Measurements from ENCODE around the gene DENND2C.
A peak's percentile ranks its signal among the peaks of the same experiment; 100 is the strongest.

DENND2C gene

DNA sequence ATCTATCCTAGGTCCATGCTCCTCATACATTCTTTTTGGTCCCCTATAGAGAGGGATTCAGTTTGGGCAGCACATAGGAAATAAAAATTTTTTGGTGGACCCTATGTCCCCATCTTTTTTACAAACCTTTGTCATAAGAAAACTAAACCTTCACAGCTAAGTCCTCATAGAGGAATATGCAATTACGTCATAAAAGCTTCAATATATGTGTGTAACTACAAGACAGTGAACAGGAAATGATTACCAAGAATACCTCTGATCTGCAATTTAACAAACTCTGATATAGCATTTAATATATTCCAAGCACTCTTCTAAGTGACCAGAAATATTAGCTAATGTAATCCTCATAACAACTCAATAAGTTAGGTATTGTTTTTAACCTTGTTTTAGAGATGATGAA lies 6.3 kb upstream of the DENND2C start:
- DNase-seq (ENCODE audit: low spot score) = no peak

DNA sequence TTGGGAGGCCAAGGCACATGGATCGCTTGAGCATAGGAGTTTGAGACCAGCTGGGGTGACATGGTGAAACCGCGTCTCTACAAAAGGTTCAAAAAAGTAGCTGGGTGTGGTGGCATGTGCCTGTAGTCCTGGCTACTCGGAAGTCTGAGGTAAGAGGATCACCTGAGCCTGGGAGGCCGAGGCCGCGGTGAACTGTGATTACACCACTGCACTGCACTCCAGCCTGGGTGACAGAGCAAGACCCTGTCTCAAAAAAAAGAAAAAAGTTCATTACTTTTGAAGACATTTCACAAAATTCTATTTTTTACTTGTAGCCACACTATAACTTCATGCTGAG lies 2.1 kb upstream of the DENND2C start:
- DNase-seq (ENCODE audit: low spot score) = no peak

DNA sequence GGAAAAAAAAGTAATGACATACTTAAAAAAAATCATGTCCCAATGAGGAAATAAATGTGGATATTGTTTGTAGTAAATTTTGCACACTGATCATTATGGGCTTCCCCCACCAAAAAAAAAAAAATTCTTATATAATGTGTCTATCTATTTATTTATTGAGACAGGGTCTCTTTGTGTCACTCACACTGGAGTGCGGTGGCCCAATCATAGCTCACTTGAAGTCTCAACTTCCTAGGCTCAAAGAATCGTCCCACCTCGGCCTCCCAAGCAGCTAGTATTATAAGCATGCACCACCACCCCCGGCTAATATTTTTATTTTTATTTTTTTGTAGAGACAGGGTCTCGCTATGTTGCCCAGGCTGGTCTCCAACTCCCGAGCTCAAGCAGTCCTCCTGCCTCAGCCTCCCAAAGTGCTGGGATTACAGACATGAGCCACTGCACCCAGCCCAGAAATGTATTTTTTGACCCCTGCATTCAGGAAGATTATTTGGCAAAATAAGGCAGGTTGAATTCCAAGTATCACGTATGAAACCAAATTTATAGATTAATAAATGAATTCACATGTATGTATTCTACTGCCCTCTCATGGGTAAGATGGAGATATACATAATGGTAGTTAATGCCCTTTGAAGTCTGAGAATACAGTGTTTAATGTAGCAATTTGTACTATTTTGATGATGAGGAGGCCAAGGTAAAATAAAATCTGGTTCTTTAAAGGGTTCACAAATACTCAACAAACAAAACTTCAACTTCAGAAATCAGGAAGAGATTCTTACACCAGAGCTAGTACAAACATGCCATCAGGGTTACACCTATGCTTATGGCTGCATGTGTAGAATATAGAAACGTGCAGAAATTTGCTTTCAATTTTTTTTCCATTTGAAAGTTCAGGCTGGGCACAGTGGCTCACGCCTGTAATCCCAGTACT lies 1.4 kb upstream of the DENND2C start:
- DNase-seq (ENCODE audit: low spot score) = peak; percentile 43

DNA sequence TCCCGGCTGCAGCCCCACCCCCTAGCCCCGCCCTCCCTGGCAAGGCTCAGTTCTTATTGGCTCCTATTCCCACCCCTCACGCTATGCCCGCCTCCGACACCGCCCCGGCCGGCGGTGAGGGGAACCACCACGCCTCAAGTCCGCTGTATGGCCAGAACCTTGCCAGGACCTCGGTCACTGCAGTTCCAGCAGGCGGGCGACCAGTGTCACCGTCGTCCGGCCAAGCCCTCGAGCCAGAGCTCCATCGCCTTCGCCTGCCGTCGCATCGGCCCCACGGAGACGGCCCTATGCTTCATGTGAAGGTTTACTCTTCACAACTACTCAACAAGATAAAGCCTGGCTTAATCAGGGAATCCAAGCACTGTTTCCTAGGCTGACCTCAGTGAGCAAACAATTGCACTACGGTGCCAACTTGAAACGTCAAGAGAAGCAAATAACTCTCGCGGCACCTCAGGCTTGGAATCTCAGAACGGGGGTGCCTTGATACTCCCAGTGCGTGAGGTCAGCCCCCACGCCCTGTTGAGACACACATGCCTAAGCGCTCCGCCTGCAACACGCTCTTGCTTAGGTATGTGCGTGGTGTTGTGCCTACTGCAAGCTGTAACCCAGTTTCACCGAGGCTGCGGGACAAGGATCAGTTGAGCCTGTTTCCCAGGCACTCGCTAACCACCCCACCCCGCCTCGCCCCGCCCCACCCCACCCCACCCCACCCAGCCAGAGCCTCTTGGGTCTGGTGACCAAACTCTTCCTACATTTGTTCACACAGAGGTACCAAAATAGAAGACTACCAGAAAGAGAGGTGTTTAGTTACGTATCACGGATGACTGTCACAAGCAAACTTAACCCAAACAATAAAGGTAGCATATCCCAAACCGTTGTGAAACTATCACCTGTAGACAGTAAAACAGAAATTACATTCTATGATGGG lies 498 bp upstream of the DENND2C start:
- peak; percentile 81 for DNase-seq (ENCODE audit: low spot score)

DNA sequence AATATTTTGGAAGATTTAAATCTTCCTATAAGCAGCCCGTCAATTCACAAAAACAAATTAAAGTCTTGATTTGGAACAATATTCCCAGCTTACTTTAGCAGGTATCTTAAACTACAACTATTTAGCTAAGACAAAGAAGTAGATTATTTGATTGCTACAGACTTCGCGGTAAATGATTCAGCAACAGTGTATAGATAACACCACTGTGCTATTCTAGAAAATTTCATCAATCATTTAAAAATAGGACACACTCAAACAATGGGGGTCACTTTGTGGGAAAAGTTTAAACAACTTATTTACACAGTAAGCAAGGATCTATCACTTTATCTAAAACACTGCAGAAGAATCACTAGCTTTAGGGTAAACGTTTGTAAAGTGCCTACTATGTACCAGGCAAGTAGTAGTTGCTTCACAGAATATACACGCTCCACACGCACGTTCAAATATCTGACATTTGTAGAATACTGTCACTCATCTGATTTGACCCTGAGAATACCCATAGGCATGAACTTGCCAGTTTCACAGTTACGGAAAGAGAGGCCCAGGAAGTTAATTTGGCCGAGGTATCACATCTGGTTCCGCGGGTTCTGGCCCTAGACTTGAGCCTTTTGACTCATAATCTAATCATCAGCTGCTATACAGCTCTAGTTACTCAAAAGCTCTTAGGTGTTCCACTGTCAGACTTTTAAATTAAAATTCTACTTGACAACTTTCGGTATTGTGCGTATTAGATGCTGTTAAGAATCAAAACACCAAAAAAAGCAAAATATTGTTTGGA lies 876 bp downstream of the DENND2C start:
- DNase-seq (ENCODE audit: low spot score) = peak; percentile 11

DNA sequence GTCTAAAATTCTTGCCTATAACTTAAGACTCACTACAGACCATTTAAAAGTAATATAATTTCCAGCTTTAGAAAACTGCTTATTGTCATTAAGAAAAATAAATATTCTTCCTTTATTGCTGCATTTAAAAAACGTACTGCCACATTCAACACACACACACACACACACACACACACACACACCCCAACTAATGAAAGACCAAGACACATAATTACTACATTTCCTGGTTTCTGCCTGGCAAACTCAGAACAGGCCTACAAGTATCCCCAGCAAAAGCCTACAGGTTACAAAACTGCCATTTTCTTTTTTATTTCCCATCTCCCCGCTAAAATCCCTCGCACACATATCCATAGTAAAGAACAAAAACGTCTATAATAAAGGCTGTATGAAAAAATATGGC lies 1.5 kb downstream of the DENND2C start:
- no peak for DNase-seq (ENCODE audit: low spot score)

DNA sequence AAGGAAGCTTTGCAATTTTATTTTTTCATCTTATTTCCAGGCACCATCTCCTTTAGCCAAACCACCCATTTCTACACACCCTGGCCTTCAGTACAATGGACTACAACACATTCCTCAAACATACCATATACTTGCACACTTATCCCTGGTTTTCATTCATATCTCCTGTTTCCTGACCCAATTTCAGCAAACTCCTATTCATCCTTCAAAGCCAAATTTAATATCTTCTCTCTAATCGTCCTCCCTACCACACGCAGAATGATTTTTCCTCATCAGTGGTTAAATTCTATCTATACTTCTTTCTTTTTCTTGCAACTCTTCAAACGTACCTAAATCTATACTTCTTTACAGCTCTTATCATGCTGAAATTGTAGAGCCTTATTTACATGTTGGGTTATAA lies 2.9 kb downstream of the DENND2C start:
- no peak for DNase-seq (ENCODE audit: low spot score)

DNA sequence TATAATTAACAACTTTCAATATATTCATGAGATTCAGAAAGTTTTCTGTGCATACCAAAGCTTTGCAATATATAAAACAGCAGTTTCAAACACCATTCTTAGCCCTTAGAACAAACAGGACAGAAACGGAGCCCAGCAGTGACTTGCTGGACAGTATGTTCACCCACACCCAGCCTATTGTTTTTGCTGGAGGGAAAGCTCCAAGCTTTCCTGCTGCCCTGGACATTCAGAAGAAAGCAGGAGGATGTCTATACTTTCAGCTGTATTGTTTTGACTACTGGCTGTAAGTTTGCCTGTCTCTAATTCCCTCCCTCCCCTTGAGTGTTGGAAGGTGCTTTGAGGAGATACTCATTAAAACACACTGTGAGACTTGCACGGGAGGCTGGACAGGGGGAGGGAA lies 9.6 kb downstream of the DENND2C start:
- no peak for DNase-seq (ENCODE audit: low spot score)

DNA sequence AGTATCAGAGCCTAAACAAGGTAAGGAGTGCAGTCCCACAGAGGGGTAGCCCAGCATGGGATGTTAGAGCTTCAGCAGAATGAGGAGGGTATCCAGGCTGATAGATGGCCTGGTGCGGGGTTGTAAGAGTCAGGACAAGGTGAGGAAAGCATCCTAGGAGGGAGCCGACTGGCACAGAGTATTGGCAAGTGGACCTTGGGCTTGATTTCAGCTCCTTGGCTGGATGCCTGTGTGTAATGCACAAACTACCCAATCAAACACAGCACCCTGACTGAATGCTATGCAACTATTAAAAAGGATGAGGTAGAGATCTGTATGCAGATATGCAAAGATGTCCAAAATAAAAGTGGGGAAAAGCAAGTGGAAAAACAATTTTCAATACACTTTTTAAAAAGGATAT lies 18.0 kb downstream of the DENND2C start:
- no peak for DNase-seq (ENCODE audit: low spot score)

DNA sequence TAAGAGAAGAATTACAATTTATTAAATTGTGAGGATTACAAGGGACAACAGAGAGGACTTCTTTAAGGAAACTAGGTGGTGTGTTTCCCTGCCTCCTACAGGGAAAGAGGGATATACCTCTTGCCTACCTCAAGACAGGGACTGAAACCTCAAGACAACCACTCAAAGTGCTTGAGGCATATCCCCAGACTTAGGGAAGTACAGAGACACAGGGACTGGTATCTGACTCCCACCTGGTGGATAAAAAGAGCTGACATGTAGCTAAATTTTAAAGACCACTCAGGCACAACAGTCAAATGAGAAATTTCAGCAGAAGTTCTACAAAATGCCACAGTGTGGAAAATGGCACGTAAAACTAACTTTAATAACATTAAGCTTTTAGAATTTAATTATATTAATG lies 21.3 kb downstream of the DENND2C start:
- DNase-seq (ENCODE audit: low spot score) = peak; percentile 20

DNA sequence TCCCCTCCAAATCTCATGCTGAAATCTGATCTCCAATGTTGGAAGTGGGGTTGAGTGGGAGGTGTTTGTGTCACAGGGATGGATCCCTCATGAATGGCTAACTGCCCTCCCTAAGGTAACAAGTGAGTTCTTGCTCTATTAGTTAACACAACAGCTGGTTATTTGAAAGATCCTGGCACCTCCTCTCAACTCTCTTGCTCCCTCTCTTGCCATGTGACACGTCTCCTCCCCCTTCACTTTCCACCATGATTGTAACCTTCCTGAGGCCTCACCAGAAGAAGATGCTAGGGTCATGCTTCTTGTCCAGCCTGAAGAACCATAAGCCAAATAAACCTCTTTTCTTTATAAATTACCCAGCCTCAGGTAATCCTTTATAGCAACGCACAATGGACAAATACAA lies 28.5 kb downstream of the DENND2C start:
- DNase-seq (ENCODE audit: low spot score) = no peak

DNA sequence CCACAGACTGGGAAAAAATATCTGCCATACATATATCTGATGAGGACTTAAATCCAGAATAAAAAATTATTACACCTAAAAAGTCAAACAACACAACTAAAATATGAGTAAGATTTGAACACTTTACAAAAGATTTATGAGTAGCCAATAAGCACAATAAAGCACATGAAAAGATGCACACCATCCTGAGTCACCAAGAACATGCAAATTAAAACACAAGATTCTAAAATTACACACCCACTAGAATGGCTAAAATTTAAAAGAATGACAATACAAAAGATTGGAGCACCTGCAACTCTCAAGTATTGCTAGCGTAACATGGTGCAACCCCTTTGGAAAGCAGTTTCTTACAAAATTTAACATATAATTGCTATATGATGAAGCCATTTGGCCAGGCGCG lies 30.9 kb downstream of the DENND2C start:
- DNase-seq (ENCODE audit: low spot score) = no peak

DNA sequence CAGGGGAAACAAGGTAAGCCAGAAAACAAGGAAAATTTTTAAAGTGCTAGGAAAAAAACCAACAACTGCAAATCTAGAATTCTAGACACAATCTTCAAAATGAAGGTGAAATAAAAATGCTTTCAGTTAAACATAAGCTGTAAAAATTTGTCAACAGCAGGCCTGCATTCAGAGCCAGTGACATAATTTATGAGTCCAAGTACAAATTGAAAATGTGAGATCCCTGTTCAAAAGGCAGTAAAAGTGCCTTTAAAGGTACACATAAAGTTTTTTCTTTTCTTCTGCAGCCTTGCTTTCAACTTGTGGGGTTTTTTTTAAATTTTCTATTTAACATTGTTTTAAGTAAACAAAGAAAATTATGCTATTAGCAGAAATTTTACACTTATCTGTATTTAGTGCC lies 37.4 kb downstream of the DENND2C start:
- DNase-seq (ENCODE audit: low spot score) = no peak

DNA sequence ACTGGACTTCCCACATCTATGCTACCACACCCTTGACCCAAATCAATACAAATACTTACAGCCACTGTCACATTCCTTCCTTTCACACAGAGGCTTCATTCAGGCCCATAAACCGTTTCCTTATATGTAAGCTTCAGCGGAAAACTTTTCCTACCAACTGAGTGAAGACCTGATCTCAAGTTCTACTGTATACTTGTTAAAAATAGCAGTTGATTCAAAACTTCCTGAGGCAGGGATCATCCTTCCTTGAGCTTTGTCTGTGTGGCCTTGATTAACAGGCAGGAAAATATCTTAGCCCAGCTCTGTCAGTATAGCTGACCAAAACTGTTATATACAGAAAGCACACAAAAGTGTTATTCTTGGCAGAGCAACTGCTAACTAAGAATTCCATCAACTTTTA lies 42.7 kb downstream of the DENND2C start:
- no peak for DNase-seq (ENCODE audit: low spot score)

DNA sequence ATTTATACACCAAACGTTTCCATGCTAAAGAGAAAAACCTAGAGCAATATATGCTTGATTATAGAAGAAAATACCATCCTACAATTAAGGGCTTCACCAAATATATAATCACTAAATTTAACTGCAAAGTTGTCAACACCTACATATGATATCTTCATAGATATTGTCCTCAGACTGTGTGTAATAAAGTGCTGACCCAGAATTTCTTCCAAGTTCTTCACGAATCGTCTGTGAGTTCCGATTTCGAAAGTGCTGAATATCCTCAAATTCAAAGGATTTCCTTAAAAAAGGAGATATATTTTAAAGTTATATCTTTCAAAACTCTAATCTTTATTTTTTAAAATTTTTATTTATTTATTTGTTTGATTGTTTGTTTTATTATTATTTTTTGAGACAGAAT lies 46.5 kb downstream of the DENND2C start:
- no peak for DNase-seq (ENCODE audit: low spot score)

DNA sequence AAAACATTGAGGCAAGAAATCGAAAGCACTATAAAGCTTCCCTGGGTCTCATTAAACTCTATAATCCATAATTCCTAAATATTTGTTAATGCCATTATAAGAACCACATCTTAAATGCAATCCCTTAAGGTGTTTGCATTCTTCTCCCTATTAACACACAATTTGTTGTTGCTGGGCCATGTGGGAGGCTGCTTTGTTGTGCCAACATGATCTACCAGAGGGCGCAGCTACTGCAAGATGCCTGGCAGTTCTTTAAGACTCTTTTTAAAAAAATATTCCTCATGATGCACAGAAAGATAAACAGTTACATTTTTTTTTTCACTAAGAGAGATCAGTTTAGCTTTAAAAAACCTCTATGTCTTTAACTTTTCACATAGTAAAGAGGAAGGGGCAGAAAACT lies 49.4 kb downstream of the DENND2C start:
- no peak for DNase-seq (ENCODE audit: low spot score)

DNA sequence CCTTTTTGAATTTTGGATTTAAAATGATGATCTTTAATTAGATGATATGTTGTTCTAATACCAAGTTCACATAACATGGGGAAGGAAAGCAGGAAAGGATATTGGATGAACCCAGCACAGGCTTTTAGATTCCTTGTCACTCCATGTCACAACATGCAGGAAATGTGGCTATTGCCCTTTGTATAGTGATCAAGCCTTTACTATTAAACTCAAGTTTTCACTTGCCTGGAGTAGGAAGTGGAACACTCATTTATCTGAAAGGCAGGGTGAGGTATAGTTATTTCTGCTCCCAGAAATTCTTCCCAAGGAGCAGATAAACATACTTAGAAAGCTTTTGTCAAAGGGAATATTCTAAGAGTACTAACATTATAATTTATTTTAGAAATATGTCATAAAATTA lies 51.2 kb downstream of the DENND2C start:
- no peak for DNase-seq (ENCODE audit: low spot score)

DNA sequence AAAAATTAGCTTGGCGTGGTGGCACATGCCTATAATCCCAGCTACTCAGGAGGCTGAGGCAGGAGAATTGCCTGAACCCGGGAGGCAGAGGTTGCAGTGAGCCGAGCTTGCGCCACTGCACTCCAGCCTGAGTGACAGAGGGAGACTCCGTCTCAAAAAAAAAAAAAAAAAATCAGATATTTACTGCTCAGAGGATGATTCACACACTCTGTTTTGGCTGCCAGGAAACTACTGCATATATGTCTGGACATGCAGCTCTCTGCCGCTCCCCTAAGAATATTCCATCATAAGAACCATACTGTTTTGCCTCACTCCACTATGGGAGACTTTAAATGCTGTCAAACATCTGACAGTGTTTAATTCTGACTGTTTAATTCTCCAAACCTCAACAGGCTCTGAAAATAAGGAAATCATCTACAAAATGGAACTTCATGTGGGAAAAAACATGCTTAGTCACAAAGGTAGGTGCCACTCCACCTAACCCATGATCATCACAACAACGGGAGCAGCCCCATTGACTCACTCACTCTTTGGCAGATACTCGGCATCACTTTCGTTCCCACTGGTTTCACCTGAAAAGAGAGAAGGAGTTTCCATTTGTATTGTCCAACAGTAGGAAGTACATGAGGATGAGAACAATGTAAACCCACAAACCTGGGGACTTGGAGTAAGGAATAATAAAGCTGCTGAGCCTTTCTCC lies 59.2 kb downstream of the DENND2C start:
- no peak for DNase-seq (ENCODE audit: low spot score)

DNA sequence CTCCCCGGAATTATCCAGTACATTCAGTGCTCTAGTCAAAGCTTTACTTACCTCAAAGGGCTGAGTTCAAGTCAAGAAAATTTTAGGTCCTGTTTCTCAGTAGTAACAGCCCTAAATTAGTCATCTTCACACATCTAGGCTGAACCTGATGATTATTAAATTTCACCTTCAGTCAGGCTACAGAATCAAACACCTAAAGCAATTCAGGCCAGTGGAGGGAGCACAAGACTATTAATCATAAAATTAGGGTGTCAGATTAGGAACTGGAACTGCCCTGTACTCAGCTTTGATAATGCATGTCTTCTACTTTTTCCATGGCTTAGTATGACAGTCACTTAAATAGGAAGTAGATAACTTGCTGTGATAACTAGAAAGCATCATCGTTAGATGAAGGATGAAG lies 60.0 kb downstream of the DENND2C start:
- no peak for DNase-seq (ENCODE audit: low spot score)

DNA sequence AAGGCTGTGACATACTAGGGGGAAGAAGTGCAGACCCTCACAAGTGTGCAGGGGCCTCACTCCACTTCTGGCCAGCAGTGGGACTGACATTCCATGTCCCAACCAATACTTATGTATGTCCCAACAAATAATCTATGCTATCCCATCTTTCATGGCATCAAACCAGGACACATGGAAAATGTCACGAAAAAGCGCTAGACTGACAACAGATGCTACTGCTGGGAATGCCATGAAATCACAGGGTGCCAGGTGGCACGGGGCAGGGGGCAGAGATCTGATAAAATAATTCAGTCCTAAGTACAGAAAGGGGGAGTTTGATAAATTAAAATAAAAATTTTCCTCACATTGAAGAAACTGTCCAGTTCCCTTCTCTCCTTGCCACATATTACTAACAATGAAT lies 60.8 kb downstream of the DENND2C start:
- no peak for DNase-seq (ENCODE audit: low spot score)

DNA sequence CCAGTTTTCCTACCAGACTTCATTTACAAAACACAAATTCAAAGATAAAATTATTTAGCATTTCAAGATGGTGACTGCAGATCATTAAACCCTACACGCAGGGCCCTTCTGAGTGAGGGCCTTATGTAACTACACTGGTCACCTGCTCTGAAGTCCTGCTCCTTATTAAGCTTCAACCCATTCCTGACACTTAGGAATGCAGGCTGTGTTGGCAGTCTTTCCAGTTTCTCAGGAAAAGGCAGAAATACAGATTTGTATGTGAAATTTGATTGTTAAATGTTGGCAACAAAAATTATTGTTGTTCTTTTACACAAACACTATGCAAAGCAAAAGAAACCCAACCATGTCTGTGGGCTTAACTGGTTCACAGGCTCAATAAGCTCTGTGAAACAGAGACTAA lies 62.6 kb downstream of the DENND2C start:
- DNase-seq (ENCODE audit: low spot score) = no peak

DNA sequence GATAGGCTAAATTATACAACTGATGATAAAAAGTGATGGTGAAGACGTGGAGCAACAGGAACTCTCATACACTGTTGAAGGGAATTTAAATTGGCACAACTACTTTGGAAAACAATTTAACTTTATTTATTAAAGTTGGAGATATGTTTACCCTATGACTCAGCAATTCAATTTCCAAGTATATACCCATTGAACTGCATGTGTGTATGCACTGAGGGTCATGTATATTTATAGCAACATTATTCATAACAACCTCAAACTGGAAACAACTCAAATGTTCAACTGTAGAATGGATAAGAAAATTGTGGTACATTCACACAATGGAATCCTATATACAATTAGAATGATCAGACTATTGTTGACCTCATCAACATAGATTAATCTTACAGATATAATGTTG lies 71.9 kb downstream of the DENND2C start:
- no peak for DNase-seq (ENCODE audit: low spot score)

Data from NAMALWA (cell line).